Measurements from ENCODE around the gene FNIP1.
"Not testable (repeated sequence)": the region's sequence is repeated elsewhere in the genome, so short reads cannot be mapped to it uniquely, and the experiment has no call there.

The FNIP1 gene

DNA sequence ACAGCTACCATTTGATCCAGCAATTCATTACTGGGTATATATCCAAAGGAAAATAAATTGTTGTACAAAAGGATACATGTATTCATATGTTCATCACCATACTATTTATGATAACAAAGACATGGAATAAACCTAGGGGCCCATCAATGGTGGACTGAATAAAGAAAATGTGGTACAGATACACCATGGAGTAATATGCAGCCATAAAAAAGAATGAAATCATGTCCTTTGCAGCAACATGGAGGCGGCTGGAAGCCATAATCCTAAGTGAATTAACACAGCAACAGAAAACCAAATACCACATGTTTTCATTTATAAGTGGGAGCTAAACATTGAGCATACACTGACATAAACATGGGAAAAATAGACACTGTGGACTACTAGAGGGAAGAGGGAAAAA is 37.1 kb downstream of the FNIP1 start:
- in situ Hi-C loops (cut with HindIII; ENCODE audit: low pct_ligation_motif_present, low pct_unique_long_range_greater_than_20kb, low sequenced_read_pairs), result no loop called here
- no peak for DNase-seq

DNA sequence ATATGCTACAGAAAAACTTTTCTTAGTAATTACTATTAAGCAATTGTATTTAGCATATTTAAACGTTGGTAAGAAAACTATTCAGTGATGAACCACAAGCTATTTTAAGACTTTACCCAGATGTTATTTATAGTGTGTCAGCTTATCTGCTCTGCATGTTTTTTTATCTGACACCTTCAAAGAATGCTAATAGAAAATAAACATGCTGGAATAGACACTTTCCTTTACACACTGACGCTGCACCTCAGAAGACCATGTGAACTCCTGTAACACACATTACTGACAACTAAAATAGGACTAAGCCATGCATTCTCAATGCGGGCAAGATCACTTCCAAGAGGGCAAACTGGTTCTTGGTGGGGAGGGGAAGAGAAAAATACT is 38.3 kb downstream of the FNIP1 start:
- DNase-seq, result no peak
- in situ Hi-C loops (cut with HindIII; ENCODE audit: low pct_ligation_motif_present, low pct_unique_long_range_greater_than_20kb, low sequenced_read_pairs), result no loop called here

DNA sequence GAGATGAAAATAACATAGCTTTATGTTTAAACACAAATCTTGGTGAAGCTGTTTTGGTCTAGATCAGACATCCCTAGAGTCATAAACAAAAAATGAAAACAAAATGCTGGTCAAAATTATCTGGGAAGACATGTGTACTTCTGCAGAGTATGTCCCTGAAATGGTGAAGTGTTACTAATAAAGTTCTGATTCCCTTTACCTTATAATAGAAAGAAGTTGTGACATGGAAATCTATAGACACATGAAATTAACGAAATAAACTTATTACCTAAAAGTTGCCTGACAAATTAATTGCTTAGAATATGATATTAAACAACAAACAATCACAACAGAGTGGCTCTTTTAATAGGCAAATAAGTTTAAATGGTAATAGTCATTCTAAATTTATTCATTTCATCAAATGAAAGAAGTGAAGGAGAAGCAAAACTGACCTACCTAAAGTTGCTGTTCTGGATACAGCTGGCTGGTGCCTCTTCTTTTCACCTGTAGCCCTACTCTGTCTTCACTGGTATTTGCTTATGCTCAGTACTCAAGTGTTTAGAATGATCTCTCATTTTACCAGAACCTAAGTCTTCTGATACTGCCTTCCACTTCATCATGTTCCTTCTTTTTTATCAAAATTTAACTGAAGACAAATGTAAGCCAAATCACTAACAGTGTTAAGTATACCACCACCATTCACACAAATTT is 38.8 kb downstream of the FNIP1 start:
- DNase-seq, result no peak
- in situ Hi-C loops (cut with HindIII; ENCODE audit: low pct_ligation_motif_present, low pct_unique_long_range_greater_than_20kb, low sequenced_read_pairs), result no loop called here

DNA sequence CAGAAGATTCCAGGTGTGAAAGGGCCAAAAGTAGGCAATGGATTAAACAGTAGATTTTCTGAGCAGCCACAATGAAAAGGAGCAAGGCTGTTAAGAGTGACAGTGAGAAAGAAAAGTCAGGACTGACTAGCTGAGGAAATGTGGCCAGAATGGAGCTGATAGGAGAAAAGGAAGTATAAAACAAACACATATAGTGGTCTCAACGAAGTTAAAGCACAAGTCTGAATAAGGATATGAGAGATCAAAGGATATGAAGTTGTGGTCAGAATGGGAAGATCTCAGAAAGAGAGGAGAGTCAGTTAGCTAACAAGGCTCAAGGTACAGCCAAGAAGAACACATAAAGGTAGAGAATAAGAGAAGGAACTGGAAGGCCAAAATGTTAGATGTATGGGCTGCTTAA is 39.9 kb downstream of the FNIP1 start:
- in situ Hi-C loops (cut with HindIII; ENCODE audit: low pct_ligation_motif_present, low pct_unique_long_range_greater_than_20kb, low sequenced_read_pairs), result no loop called here
- no peak for DNase-seq

DNA sequence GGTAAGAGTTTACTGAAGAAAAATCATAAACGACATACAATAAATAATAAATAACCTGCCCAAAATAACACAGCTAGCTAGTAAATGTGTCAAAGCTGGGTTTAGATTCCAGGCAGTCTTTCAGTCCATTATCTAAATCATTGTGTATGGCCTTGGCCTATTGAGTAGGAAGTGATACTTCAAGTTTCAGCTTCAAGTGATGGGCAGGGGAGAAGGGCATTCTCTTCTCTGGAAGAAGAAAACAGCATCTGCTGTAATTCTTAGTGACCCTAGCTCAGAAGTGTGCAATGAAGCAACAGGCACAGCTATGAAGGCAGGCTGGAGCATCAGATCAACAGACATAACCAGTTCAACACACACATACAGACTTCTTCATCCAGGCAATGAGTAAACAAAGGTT is 42.5 kb downstream of the FNIP1 start:
- in situ Hi-C loops (cut with HindIII; ENCODE audit: low pct_ligation_motif_present, low pct_unique_long_range_greater_than_20kb, low sequenced_read_pairs), result no loop called here

DNA sequence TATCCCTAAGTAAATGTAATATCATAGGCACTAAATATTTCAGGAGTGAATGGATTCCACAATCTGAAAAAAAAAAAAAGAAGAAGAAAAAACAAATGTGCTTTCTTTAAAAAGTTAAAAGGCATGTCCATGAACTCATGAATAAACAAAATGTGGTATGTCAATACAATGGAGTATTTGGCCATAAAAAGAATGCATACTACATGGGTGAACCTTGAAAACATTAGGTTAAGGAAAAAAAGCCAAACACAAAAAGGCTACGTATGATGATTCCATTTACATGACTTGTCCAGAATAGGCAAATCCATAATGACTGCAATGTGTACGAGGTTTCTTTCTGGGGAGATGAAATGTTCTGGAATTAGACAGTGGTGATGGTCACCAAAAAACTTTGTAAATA is 45.3 kb downstream of the FNIP1 start:
- in situ Hi-C loops (cut with HindIII; ENCODE audit: low pct_ligation_motif_present, low pct_unique_long_range_greater_than_20kb, low sequenced_read_pairs), result no loop called here

More for the DNA sequence above, 42.5 kb downstream of the FNIP1 start:
- no peak for DNase-seq

DNA sequence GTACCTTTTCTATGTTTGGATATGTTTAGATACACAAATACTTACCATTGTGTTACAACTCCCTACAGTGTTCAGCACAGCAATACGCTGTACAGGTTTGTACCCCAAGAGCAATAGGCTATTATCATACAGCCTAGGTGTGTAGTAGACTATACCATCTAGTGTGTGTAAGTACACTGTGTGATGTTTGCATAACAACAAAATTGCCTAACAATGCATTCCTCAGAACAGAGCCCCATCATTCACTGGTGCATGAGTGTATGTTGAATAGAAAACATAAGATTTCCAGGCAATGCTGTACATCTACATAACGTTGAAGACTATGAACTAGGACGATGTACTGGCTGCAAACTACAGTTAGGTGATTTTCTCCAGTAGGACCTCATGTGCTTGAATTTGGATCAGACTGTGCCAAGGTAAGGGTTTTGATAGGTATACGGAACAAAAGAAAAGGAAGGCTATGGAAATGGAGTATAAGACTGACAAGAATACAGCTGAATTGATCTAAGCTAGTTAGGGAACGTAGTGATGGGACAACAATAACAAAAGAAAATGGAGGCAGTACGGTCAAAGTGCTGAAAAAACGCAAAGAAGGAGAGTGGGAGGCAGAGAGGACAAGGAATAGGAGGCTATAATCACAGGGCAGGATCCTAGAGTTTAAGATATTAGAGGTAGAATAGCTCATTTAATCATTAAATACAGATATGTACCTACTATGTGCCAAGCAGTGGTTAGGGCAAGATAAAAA is 46.9 kb downstream of the FNIP1 start:
- no peak for DNase-seq
- in situ Hi-C loops (cut with HindIII; ENCODE audit: low pct_ligation_motif_present, low pct_unique_long_range_greater_than_20kb, low sequenced_read_pairs), result no loop called here

More for the DNA sequence above, 45.3 kb downstream of the FNIP1 start:
- no peak for DNase-seq

DNA sequence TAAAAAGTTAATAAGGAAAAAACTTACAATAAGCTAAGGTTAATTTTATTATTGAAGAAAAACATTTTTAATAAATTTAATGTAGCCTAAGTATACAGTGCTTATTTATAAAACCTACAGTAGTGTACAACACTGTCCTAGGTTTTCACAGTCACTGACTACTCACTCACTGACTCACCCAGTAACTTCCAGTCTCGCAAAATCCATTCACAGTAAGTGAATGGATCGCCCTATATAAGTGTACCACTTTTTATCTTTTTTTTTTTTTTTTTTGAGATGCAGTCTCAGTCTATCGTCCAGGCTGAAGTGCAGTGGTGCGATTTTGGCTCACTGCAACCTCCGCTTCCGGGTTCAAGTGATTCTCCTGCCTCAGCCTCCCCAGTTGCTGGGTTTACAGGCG is 47.7 kb downstream of the FNIP1 start:
- no peak for DNase-seq
- in situ Hi-C loops (cut with HindIII; ENCODE audit: low pct_ligation_motif_present, low pct_unique_long_range_greater_than_20kb, low sequenced_read_pairs), result no loop called here

DNA sequence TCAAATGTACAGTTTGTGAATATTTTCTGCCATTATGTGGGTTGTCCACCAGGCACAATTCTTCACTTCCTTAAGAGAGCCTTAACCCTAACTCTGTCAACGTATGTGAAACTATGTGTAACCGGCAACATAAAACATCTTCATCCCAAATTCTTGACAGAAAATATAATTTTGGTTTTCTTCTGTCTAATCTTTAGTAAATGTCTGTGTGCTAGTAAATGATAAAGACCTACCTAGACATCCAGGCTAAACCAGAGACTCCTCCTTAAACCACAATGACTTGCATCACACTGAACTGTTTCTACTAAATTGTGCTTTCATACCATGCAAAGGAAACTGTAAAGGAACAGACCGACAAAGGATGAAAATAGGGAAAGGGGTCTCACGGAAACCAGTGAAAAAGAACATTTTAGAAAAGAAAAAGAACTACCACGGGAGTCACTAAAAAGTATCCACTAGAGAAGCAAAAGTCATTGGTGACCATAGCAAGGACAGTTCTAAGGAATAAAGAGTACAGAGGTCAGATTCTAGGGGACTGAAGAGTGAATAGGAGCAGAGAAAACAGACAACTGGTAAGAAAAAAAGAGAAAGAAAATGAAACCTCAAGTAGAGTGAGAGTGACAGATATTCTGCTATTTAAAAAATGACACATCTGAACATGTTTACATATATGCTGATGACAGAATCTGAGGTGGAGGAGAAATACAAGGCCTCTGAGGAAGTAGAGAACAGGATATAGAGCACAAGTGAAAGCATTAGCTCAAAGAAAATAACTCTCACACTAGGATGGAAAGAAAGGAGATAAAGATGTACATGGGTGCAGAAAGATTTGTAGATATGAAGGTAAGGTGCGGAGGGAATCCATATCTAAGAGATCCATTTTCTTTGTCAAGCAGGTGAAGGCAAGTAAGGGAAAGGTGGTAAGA is 49.4 kb downstream of the FNIP1 start:
- in situ Hi-C loops (cut with HindIII; ENCODE audit: low pct_ligation_motif_present, low pct_unique_long_range_greater_than_20kb, low sequenced_read_pairs), result no loop called here
- no peak for DNase-seq

DNA sequence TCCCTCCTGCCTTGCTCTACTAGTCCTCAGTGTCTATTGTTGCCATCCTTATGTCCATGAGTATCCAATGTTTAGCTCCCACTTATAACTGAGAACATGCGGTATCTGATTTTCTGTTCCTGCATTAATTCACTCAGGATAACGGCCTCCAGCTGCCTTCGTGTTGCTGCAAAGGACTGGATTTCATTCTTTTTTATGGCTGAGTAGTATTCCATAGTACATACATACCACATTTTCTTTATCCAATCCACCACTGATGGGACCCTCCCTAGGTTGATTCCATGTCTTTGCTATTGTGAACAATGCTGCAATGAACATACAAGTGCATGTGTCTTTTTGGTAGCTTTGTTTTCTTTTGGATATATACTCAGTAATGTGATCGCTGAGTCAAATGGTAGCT is 50.4 kb downstream of the FNIP1 start:
- in situ Hi-C loops (cut with HindIII; ENCODE audit: low pct_ligation_motif_present, low pct_unique_long_range_greater_than_20kb, low sequenced_read_pairs), result no loop called here
- DNase-seq, result no peak

DNA sequence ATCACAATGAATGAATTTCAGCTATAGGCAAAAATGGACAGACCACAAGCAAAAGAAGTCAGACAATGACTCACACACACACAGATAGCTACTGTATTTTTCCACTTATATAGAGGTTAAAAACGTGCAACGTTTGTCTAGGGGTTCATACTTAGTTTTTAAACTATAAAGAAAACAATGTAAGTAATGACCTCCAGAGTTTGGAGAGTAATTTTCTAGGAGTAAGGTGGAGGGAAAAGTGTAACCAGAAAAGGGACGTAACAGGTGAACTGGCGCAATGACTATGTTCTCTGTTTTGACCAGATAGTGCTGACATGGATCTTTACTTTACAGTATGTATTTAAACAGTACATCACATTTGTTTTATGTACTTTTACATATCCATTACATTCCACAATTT is 51.1 kb downstream of the FNIP1 start:
- in situ Hi-C loops (cut with HindIII; ENCODE audit: low pct_ligation_motif_present, low pct_unique_long_range_greater_than_20kb, low sequenced_read_pairs), result no loop called here

DNA sequence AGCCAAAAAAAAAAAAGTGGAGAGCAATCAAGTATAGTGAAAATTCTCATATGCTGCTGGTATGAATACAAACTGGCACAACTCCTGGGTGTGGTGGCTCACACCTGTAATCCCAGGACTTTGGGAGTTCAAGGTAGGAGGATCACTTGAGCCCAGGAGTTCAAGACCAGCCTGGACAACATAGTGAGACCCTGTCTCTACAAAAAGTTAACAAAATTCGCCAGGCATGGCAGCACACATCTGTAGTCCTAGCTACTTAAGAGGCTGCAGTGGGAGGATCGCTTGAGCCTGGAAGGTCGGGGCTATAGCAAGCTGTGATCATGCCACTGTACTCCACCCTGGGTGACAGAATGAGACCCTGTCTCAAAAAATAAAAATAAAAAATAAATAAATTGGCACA is 51.7 kb downstream of the FNIP1 start:
- DNase-seq, result no peak
- in situ Hi-C loops (cut with HindIII; ENCODE audit: low pct_ligation_motif_present, low pct_unique_long_range_greater_than_20kb, low sequenced_read_pairs), result no loop called here

More for the DNA sequence above, 51.1 kb downstream of the FNIP1 start:
- no peak for DNase-seq

DNA sequence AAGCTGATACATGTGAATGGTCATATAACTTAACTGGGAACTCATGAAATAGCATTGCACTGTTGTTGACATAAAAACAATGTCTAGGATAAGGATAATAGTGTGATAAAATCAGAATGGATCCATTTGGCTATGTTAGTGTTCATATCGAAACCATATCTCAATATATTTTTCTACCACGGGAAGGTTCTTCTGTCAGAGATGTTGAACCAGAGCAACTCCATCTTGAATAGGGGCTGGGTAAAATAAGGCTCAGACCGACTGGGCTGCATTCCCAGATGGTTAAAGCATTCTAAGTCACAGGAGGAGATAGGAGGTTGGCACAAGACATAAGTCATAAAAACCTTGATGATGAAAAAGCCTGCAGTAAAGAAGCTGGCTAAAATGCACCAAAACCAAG is 56.3 kb downstream of the FNIP1 start:
- DNase-seq, result no peak
- in situ Hi-C loops (cut with HindIII; ENCODE audit: low pct_ligation_motif_present, low pct_unique_long_range_greater_than_20kb, low sequenced_read_pairs), result no loop called here

DNA sequence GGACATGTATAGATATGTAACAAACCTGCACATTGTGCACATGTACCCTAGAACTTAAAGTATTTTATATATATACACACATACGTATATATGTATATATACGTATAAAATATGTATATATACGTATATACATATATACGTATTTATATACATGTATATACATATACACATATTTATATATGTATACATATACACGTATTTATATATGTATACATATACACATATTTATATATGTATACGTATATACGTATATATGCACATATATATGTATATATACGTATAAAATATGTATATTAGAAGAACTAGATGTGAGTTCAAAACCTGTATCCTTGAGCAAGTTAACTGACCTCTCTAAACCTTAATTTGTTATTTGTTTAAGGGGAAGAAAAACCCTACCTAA is 61.4 kb downstream of the FNIP1 start:
- DNase-seq, result no peak
- in situ Hi-C loops (cut with HindIII; ENCODE audit: low pct_ligation_motif_present, low pct_unique_long_range_greater_than_20kb, low sequenced_read_pairs), result no loop called here

DNA sequence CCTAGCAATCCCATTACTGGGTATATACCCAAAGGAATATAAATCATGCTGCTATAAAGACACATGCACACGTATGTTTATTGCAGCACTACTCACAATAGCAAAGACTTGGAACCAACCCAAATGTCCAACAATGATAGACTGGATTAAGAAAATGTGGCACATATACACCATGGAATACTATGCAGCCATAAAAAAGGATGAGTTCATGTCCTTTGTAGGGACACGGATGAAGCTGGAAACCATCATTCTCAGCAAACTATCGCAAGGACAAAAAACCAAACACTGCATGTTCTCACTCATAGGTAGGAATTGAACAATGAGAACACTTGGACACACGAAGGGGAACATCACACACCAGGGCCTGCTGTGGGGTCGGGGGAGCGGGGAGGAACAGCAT is 61.9 kb downstream of the FNIP1 start:
- in situ Hi-C loops (cut with HindIII; ENCODE audit: low pct_ligation_motif_present, low pct_unique_long_range_greater_than_20kb, low sequenced_read_pairs); DNase-seq: not testable (repeated sequence)

DNA sequence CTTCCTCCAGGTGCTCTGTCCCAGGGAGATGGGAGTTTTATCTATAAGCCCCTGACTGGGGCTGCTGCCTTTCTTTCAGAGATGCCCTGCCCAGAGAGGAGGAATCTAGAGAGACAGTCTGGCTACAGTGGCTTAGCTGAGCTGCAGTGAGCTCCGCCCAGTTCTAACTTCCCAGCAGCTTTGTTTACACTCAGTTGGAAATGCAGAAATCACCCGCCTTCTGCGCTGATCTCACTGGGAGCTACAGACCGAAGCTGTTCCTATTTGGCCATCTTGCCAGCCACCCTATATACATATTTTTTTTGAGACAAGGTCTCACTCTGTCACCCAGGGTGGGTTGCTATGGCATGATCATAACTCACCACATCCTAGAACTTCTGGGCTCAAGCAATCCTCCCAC is 67.5 kb downstream of the FNIP1 start:
- in situ Hi-C loops (cut with HindIII; ENCODE audit: low pct_ligation_motif_present, low pct_unique_long_range_greater_than_20kb, low sequenced_read_pairs); DNase-seq: not testable (repeated sequence)

DNA sequence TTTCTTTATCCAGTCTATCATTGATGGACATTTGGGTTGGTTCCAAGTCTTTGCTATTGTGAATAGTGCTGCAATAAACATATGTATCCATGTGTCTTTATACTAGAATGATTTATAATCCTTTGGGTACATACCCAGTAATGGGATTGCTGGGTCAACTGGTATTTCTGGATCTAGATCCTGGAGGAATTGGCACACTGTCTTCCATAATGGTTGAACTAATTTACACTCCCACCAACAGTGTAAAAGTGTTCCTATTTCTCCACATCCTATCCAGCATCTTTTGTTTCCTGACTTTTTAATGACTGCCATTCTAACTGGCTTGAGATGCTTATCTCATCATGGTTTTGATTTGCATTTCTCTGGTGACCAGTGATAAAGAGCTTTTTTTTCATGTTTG is 72.7 kb downstream of the FNIP1 start:
- DNase-seq; in situ Hi-C loops (cut with HindIII; ENCODE audit: low pct_ligation_motif_present, low pct_unique_long_range_greater_than_20kb, low sequenced_read_pairs): not testable (repeated sequence)

DNA sequence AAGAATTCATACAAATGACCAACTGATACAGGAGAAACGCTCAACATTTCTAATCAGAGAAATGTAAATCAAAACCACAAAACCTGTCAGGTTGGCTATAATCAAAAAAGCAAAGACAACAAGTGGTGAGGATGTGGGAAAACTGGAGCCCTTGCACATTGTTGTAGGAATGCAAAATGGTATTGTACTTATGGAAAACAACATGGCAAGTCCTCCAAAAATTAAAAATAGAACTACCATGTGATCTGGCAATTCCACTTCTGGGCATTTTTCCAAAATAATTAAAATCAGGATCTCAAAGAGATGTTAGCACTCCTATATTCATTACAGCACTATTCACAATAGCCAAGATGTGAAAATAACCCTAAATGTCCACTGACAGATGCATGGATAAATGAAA is 76.1 kb downstream of the FNIP1 start:
- in situ Hi-C loops (cut with HindIII; ENCODE audit: low pct_ligation_motif_present, low pct_unique_long_range_greater_than_20kb, low sequenced_read_pairs), result no loop called here
- DNase-seq, result no peak

DNA sequence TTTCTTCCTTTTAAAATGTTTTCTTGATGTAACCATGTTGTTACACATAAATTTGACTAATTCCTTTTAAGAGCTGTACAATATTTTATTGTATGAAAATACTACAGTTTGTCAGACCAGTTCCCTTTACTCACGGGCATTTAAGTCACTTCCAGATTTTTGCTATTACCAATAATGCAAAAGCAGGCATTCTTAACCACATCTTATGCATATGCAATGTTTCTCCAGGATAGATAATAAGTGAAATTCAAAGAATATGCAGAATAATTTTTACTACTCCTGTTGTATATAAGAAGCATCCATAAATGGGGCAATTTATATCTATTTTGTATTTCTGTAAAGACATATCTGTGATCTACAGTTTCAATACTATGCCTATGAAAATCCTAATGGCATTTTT is 77.3 kb downstream of the FNIP1 start:
- in situ Hi-C loops (cut with HindIII; ENCODE audit: low pct_ligation_motif_present, low pct_unique_long_range_greater_than_20kb, low sequenced_read_pairs), result no loop called here
- DNase-seq, result no peak

Data from ACHN (cell line).